DOHH2 (cell line): Measurements from ENCODE around the gene NDC1.

Source experiments
- H3F3A ChIP-seq: fragments of 200-600 bp; sonication (generic), shearing (Covaris generic); 2 replicates; pipeline ENCODE4 v1.6.0; 2016; ENCODE audit warnings: antibody characterized with exemption, mild to moderate bottlenecking; ENCODE audit not compliant: control insufficient read depth, insufficient read depth
- H3K27ac ChIP-seq: fragments of 200-600 bp; sonication (generic); 2 replicates; pipeline ENCODE4 v1.5.1; 2014; ENCODE audit warnings: low read depth, mild to moderate bottlenecking, low read length, moderate library complexity
- H3K27me3 ChIP-seq: fragments of 200-600 bp; sonication (generic); 2 replicates; pipeline ENCODE4 v1.6.1; 2014; ENCODE audit warnings: mild to moderate bottlenecking, low read length, mixed read lengths; ENCODE audit not compliant: control insufficient read depth
- H3K36me3 ChIP-seq: fragments of 200-600 bp; sonication (generic); 2 replicates; pipeline ENCODE4 v1.6.1; 2014; ENCODE audit warnings: mild to moderate bottlenecking, low read length, moderate library complexity, mixed read lengths; ENCODE audit not compliant: control insufficient read depth
- H3K4me1 ChIP-seq: fragments of 200-600 bp; sonication (generic); 2 replicates; pipeline ENCODE4 v1.6.1; 2014; ENCODE audit warnings: mild to moderate bottlenecking, low read length, mixed read lengths; ENCODE audit not compliant: control insufficient read depth
- H3K4me2 ChIP-seq: fragments of 200-600 bp; sonication (generic); 2 replicates; pipeline ENCODE4 v1.6.0; 2014; ENCODE audit warnings: mild to moderate bottlenecking, low read length, moderate library complexity
- H3K4me3 ChIP-seq: fragments of 200-600 bp; sonication (generic); 2 replicates; pipeline ENCODE4 v1.5.1; 2014; ENCODE audit warnings: mild to moderate bottlenecking, low read length, mixed read lengths
- H3K79me2 ChIP-seq: fragments of 200-600 bp; sonication (generic); 2 replicates; pipeline ENCODE4 v1.6.1; 2014; ENCODE audit warnings: mild to moderate bottlenecking, low read length, mixed read lengths; ENCODE audit not compliant: control insufficient read depth
- H3K9me2 ChIP-seq: fragments of 200-600 bp; sonication (generic); replicated peaks from 2 replicates; pipeline ENCODE4 v1.6.1; 2014; ENCODE audit warnings: mild to moderate bottlenecking, low read length, mixed read lengths; ENCODE audit not compliant: control insufficient read depth
- H3K9me3 ChIP-seq: fragments of 200-600 bp; sonication (generic); 2 replicates; pipeline ENCODE4 v1.6.1; 2014; ENCODE audit warnings: antibody characterized with exemption, low read length, mixed read lengths; ENCODE audit not compliant: control insufficient read depth, insufficient read depth
- H4K20me1 ChIP-seq: fragments of 200-600 bp; sonication (generic); 2 replicates; pipeline ENCODE4 v1.6.0; 2014; ENCODE audit warnings: low read depth, mild to moderate bottlenecking, antibody characterized with exemption, low read length, moderate library complexity; ENCODE audit not compliant: control insufficient read depth, insufficient read depth
- CTCF ChIP-seq: fragments of 200-600 bp; sonication (generic); IDR thresholded peaks from one replicate; pipeline ENCODE4 v1.5.1; 2014; ENCODE audit warnings: antibody characterized with exemption, mild to moderate bottlenecking, low read depth, low read length; ENCODE audit not compliant: poor library complexity, severe bottlenecking
- EZH2phosphoT487 ChIP-seq: fragments of 200-600 bp; sonication (generic); IDR thresholded peaks from 2 replicates; pipeline ENCODE4 v1.6.1; 2017; ENCODE audit warnings: borderline replicate concordance, mild to moderate bottlenecking, antibody characterized with exemption, low read length, moderate library complexity, mixed read lengths

The NDC1 gene

GRCh38 chr1:53826367-53826766 is 11.7 kb downstream of the NDC1 start:
- H3F3A ChIP-seq = peaks cover 7% of the 10 kb centered on the region
- TF ChIP-seq CTCF = peak; percentile 36
- TF ChIP-seq EZH2phosphoT487 = no peak
- peak overlapping the region; percentile 43; the same call in 1 of the 2 replicates for H3K4me2 ChIP-seq
- no peaks in the 10 kb centered on the region for H3K9me2 ChIP-seq
- H4K20me1 ChIP-seq = peaks cover 16% of the 10 kb centered on the region; the same call in 1 of the 2 replicates
- peaks cover 92% of the 10 kb centered on the region for H3K79me2 ChIP-seq
- H3K27ac ChIP-seq = no peak overlapping the region
- no peak overlapping the region for H3K4me3 ChIP-seq
- peaks cover 87% of the 10 kb centered on the region for H3K36me3 ChIP-seq
- no peaks in the 10 kb centered on the region for H3K9me3 ChIP-seq
- H3K4me1 ChIP-seq = peaks cover 47% of the 10 kb centered on the region
- H3K27me3 ChIP-seq = no peaks in the 10 kb centered on the region

- peak overlapping the region; percentile 43 for H3K4me2 ChIP-seq
- peaks cover 16% of the 10 kb centered on the region; the same call in 1 of the 2 replicates for H4K20me1 ChIP-seq
- 0 out of 2 replicates have a peak overlapping the region, but pooled peaks have one; percentile 13 for H3K4me3 ChIP-seq
- no peaks in the 10 kb centered on the region for H3K9me2 ChIP-seq
- H3K79me2 ChIP-seq = peaks cover 96% of the 10 kb centered on the region
- H3K27ac ChIP-seq = peak overlapping the region; percentile 8; the same call in 1 of the 2 replicates
- peaks cover 7% of the 10 kb centered on the region for H3F3A ChIP-seq
- H3K4me1 ChIP-seq = peaks cover 47% of the 10 kb centered on the region
- H3K27me3 ChIP-seq = no peaks in the 10 kb centered on the region
- H3K36me3 ChIP-seq = peaks cover 93% of the 10 kb centered on the region
- no peak for TF ChIP-seq CTCF
- TF ChIP-seq EZH2phosphoT487 = no peak
- H3K9me3 ChIP-seq = no peaks in the 10 kb centered on the region
Observed at GRCh38 chr1:53825306-53825705, 12.8 kb downstream of the NDC1 start.

GRCh38 chr1:53822931-53823330 is 15.2 kb downstream of the NDC1 start:
- no peak overlapping the region for H3K4me2 ChIP-seq
- peaks cover 97% of the 10 kb centered on the region for H3K79me2 ChIP-seq
- peaks cover 98% of the 10 kb centered on the region for H3K36me3 ChIP-seq
- no peaks in the 10 kb centered on the region for H3K9me2 ChIP-seq
- no peak overlapping the region for H3K27ac ChIP-seq
- peaks cover 15% of the 10 kb centered on the region; the same call in 1 of the 2 replicates for H4K20me1 ChIP-seq
- no peaks in the 10 kb centered on the region for H3K27me3 ChIP-seq
- TF ChIP-seq EZH2phosphoT487 = no peak
- H3K4me1 ChIP-seq = peaks cover 38% of the 10 kb centered on the region
- H3F3A ChIP-seq = peaks cover 7% of the 10 kb centered on the region
- H3K4me3 ChIP-seq = no peak overlapping the region
- no peaks in the 10 kb centered on the region for H3K9me3 ChIP-seq

GRCh38 chr1:53821380-53821779 is 16.7 kb downstream of the NDC1 start:
- Histone ChIP-seq H3K4me3 (no peak overlapping the region), H3K27me3 (no peaks in the 10 kb centered on the region), H4K20me1 (peaks cover 10% of the 10 kb centered on the region; the same call in 1 of the 2 replicates), H3K9me2 (no peaks in the 10 kb centered on the region), H3K9me3 (no peaks in the 10 kb centered on the region), H3K36me3 (peaks cover 98% of the 10 kb centered on the region), H3K27ac (no peak overlapping the region), H3K79me2 (peaks cover 97% of the 10 kb centered on the region), H3F3A (no peaks in the 10 kb centered on the region; the same call in 1 of the 2 replicates), H3K4me2 (no peak overlapping the region), H3K4me1 (peaks cover 22% of the 10 kb centered on the region)
- TF ChIP-seq CTCF (peak; percentile 42), EZH2phosphoT487 (no peak)
